ENCODE measurements around the gene HCRTR1. TPM values are rescaled to one million over a fixed set of nuclear protein-coding genes. Genes with fewer than 3 reads are reported as not detected.
"Not testable (repeated sequence)": the region's sequence is repeated elsewhere in the genome, so short reads cannot be mapped to it uniquely, and the experiment has no call there.

Gene HCRTR1
- total and polyA plus RNA-seq, 5 experiments from 2014 or later = not detected

DNA sequence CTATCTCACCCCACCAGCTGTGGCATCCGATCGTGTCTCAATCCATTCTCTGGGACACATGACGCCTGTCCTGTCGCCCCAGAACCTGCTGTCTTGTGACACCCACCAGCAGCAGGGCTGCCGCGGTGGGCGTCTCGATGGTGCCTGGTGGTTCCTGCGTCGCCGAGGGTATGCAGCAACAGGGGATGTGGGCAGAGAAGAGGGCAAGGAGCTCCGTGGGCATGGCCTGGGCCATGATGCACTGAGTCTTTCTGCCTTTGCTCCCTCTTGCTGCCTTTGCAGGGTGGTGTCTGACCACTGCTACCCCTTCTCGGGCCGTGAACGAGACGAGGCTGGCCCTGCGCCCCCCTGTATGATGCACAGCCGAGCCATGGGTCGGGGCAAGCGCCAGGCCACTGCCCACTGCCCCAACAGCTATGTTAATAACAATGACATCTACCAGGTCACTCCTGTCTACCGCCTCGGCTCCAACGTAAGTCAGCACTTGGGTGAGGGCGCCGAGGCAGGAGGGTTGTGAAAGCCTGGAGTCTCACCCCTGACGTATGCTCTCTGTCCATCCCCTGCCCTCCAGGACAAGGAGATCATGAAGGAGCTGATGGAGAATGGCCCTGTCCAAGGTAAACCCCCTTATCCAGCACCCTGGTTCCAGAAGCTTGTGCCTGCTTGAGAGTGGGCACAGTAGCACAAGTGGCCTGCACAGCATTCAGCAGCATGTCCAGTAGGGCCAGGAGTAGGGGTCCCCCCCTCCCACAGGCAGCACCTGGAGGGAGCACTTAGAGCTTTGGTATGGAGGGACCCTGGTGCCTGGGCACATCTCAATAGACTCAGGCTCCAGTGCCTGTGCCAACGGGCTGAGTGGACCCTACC lies 32.4 kb upstream of the HCRTR1 start:
- no peak for ATAC-seq
- POLR2A ChIA-PET = no interaction called here
- no peaks in the 10 kb centered on the region for H3K9me3 Mint-ChIP-seq
- H3K4me3 Mint-ChIP-seq = no peak overlapping the region
- no peaks in the 10 kb centered on the region for H3K36me3 Mint-ChIP-seq
- peak overlapping the region in 1 of 10 donors; percentile 27 for H3K27ac Mint-ChIP-seq
- DNase-seq = peak in 1 of 10 donors; percentile 14
- peaks cover 10 to 25% (median 10%) of the 10 kb centered on the region in 5 donors for H3K27me3 Mint-ChIP-seq
- H3K4me1 Mint-ChIP-seq = peaks cover 0 to 8% (median 2%) of the 10 kb centered on the region in 4 donors

DNA sequence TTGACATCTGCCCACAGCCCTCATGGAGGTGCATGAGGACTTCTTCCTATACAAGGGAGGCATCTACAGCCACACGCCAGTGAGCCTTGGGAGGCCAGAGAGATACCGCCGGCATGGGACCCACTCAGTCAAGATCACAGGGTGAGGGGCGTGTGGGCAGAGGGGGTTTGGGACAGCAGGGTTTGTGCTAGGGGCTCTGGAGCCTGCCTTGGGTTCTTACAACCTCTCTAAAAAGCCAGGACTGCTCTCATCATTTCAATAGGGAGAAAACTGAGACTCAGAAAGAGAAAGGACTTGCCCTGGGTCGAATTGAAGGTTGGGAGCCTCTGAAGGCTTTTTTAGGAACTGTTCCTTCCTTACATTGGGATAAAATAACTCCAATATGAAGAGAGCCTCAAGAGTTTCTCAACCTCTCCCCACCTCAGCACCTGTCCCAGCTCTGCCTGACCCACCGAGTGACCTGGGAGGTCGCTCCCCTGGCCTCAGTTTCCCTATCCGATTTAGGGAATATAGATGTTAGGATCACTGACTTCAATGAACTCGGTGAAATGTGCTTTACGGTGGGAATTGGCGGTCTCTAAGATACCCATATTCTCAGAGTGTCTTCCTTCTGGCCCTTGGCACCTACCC lies 31.6 kb upstream of the HCRTR1 start:
- H3K36me3 Mint-ChIP-seq = no peaks in the 10 kb centered on the region
- DNase-seq (peak in 1 of 10 donors; percentile 10), ATAC-seq (no peak)
- POLR2A ChIA-PET = no interaction called here
- peaks cover 11 to 25% (median 15%) of the 10 kb centered on the region in 5 donors for H3K27me3 Mint-ChIP-seq
- no peaks in the 10 kb centered on the region for H3K9me3 Mint-ChIP-seq
- peak overlapping the region in 1 of 10 donors; percentile 27 for H3K27ac Mint-ChIP-seq
- H3K4me3 Mint-ChIP-seq = no peak overlapping the region
- H3K4me1 Mint-ChIP-seq = peaks cover 0 to 8% (median 2%) of the 10 kb centered on the region in 4 donors

DNA sequence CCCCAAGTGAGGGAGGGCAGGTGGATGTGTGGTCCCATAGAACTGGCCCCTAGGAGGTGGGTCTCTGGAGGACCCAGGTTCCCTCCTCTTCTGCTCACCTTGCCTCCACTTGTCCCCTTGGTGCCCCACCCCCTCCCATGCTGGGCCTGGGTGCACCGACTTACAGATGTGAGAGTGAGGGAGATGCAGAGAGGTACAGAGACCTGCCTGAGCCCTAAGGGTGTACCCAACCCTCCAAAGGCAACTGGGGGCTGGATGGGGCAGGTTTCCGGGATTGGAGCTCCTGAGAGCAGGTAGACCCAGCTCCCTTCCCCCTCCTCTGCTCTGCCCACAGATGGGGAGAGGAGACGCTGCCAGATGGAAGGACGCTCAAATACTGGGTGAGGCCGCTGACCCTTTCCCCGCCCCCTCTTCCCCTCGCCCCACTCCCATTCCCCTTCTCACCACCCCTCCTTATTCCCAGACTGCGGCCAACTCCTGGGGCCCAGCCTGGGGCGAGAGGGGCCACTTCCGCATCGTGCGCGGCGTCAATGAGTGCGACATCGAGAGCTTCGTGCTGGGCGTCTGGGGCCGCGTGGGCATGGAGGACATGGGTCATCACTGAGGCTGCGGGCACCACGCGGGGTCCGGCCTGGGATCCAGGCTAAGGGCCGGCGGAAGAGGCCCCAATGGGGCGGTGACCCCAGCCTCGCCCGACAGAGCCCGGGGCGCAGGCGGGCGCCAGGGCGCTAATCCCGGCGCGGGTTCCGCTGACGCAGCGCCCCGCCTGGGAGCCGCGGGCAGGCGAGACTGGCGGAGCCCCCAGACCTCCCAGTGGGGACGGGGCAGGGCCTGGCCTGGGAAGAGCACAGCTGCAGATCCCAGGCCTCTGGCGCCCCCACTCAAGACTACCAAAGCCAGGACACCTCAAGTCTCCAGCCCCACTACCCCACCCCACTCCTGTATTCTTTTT lies 30.8 kb upstream of the HCRTR1 start:
- no peak overlapping the region for H3K27ac Mint-ChIP-seq
- H3K27me3 Mint-ChIP-seq = peaks cover 11 to 30% (median 22%) of the 10 kb centered on the region in 5 donors
- POLR2A ChIA-PET = no interaction called here
- DNase-seq = peak in 1 of 10 donors; percentile 14
- H3K4me1 Mint-ChIP-seq = peaks cover 0 to 8% (median 2%) of the 10 kb centered on the region in 4 donors
- no peaks in the 10 kb centered on the region for H3K9me3 Mint-ChIP-seq
- no peak overlapping the region for H3K4me3 Mint-ChIP-seq
- H3K36me3 Mint-ChIP-seq = no peaks in the 10 kb centered on the region
- no peak for ATAC-seq

DNA sequence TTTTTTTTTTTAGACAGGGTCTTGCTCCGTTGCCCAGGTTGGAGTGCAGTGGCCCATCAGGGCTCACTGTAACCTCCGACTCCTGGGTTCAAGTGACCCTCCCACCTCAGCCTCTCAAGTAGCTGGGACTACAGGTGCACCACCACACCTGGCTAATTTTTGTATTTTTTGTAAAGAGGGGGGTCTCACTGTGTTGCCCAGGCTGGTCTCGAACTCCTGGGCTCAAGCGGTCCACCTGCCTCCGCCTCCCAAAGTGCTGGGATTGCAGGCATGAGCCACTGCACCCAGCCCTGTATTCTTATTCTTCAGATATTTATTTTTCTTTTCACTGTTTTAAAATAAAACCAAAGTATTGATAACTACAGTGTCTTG lies 30.2 kb upstream of the HCRTR1 start:
- H3K4me3 Mint-ChIP-seq, H3K9me3 Mint-ChIP-seq, H3K27ac Mint-ChIP-seq, H3K4me1 Mint-ChIP-seq, DNase-seq, ATAC-seq, POLR2A ChIA-PET, H3K36me3 Mint-ChIP-seq: not testable (repeated sequence)
- H3K27me3 Mint-ChIP-seq = peaks cover 14 to 33% (median 25%) of the 10 kb centered on the region in 5 donors

DNA sequence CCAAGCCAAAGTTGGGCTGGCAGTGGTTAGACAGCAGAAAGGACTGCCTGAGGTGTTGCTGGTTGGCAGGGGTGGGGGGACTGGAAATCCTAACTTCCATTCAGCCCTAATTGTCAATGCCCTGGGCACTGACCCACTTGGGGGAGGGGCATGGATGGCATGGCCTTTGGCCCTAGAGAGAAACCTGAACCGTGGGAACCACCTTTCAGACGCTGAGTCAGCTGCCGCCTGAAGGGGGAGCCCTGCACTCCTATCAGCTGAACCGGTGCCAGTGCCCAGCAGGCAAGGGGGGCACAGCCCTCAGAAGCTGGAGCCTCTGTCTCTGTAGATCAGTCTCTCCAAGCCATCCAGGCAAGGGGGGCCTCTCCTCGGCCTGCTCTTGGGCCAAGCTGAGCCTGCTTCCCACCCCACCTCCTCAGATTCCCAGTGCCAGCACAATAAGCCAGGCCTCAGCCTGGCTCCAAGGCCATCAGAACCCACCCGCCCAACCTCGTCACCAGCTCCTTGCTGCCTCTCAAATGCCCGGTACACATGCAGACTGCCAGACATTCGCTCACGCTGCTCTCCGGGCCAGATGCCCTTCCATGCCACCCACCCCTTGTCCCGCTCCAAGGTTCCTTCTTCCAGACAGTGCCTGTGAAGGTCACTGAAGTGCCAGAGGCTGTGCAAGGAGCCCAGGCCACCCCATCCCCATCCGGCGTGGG lies 29.6 kb upstream of the HCRTR1 start:
- no peaks in the 10 kb centered on the region for H3K9me3 Mint-ChIP-seq
- peak in 5 of 10 donors; percentile 19 to 60 (median 35) for DNase-seq
- H3K4me3 Mint-ChIP-seq = peak overlapping the region in 1 of 10 donors; percentile 4
- H3K4me1 Mint-ChIP-seq = peaks cover 0 to 8% (median 2%) of the 10 kb centered on the region in 4 donors
- POLR2A ChIA-PET = no interaction called here
- H3K27me3 Mint-ChIP-seq = peaks cover 14 to 35% (median 25%) of the 10 kb centered on the region in 5 donors
- no peaks in the 10 kb centered on the region for H3K36me3 Mint-ChIP-seq
- peak; percentile 42 to 59 for ATAC-seq
- peak overlapping the region in 1 of 10 donors; percentile 44 for H3K27ac Mint-ChIP-seq

DNA sequence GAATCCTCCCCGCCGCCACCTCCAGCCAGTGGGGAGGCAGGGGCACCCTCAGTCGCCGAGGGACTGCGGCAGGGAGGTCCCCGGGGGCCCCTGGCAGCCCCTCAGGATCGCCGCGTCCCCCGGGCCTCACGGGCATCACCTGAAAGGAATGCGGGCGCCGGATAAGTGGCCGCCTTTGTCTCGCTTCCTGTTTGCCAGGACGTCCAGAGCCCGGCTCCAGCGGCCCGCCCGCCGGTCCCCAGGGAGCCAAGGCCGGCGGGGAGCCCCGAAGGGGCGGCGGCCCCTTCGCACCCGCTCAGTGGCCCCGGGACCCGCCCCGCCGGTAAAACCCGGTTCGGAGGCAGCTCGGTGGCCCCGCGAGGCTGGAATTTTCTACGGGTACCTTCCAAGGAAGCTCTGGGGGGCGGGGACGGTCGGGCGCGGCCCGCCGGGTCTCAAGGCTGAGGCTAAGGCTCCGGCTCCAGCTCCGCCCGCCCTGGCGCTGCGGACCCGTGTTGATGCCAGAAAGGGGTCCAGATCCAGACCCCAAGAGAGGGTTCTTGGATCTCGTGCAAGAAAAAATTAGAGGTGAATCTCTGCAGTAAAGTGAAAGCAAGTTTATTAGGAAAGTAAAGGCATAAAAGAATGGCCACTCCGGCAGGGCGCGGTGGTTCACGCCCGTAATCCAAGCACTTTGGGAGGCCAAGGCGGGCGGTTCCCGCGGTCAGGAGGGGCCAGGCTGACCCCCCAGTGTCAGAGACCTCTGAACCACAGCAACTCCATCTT lies 28.6 kb upstream of the HCRTR1 start:
- Mint-ChIP-seq H3K4me1 (peaks cover 0 to 8% (median 3%) of the 10 kb centered on the region in 4 donors), H3K36me3 (no peaks in the 10 kb centered on the region), H3K4me3 (peak overlapping the region in 1 of 10 donors; percentile 1), H3K27ac (no peak overlapping the region), H3K9me3 (no peaks in the 10 kb centered on the region), H3K27me3 (peaks cover 14 to 36% (median 25%) of the 10 kb centered on the region in 5 donors)
- ATAC-seq (no peak), DNase-seq (peak in 1 of 10 donors; percentile 41)
- POLR2A ChIA-PET = no interaction called here

DNA sequence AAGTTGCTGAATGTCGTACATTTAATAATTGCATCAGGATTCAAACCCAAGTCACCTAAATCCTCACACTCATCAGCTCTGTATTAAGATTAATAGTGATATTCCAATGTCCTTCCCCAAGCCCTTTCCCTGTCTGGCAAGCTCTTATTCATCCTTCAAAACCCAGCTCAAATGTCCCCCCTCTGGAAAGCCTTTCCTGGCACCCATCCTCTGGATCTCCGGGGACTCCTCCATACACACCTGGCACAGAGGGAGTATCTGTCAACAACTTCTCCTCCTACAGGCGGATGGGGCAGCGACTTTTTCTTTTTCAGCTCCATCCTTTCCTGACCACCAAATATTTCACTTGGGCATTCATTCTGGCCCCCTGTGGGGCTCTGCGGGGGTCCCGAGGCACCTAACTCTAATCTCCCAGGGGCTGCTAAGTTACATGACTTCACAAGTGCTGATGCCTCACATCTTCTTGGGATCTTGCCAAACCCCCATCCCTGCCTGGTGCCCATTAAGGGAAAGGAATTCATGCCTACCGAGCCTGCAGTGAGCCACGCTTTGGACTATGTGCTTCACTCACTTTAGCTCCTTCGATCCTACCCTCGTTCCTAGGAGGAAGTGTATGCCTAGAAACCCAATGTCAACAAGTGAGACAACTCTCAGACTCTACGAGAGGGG lies 25.9 kb upstream of the HCRTR1 start:
- peaks cover 19 to 35% (median 31%) of the 10 kb centered on the region in 5 donors for H3K27me3 Mint-ChIP-seq
- no peaks in the 10 kb centered on the region for H3K36me3 Mint-ChIP-seq
- DNase-seq (peak in 1 of 10 donors; percentile 40), ATAC-seq (no peak)
- H3K4me1 Mint-ChIP-seq = peaks cover 0 to 13% (median 3%) of the 10 kb centered on the region in 4 donors
- no peaks in the 10 kb centered on the region for H3K9me3 Mint-ChIP-seq
- no peak overlapping the region for H3K27ac Mint-ChIP-seq
- POLR2A ChIA-PET = no interaction called here
- H3K4me3 Mint-ChIP-seq = no peak overlapping the region

DNA sequence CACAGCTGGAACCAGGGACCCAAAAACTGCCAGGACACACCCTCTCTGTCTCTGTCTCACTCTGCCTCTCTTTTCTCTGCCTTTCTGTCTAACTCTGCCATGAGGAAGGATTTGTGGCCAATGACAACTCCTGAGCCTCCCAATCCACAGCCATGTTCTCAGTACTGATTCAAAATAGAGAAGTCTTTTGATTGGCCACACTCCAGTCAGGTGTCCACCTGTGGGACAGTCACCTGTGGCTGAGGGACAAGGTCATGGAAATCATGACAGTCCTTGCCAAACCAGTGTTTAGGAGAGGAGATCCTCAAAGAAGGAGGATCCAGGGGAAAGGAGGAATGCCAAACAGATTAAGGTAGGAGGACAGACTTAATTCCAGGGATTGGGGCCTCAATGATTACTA lies 25.4 kb upstream of the HCRTR1 start:
- peaks cover 19 to 35% (median 30%) of the 10 kb centered on the region in 5 donors for H3K27me3 Mint-ChIP-seq

DNA sequence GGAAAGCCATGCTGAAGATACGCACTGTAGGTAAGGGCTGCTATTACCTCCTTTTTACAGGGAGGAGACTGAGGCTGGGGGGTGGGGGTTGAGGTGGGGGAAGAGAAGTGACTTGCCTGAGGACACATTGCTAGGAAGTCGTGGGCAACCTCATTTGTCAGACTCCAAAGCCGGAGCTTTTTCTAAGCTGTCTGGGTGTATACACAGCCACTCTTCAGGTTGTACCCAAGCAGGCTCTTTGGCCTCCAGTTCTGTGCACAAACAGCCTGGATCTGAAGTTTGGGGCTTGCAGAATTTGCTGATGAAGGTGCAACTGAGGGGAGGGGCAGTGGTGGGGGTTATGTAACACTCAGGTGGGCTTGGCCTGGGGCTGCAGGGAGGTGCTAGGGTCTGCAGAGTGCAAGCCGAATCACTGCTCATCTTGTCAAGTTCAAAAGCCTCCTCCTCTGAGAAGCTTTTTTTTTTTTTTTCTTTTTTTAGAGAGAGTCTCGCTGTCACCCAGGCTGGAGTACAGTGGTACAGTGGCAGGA lies 24.3 kb upstream of the HCRTR1 start:
- no peaks in the 10 kb centered on the region for H3K36me3 Mint-ChIP-seq
- POLR2A ChIA-PET = no interaction called here
- H3K9me3 Mint-ChIP-seq = no peaks in the 10 kb centered on the region
- DNase-seq (peak in 1 of 10 donors; percentile 46), ATAC-seq (no peak)
- H3K27me3 Mint-ChIP-seq = peaks cover 13 to 27% (median 23%) of the 10 kb centered on the region in 5 donors
- H3K4me1 Mint-ChIP-seq = peaks cover 0 to 7% (median 3%) of the 10 kb centered on the region in 4 donors
- H3K27ac Mint-ChIP-seq = no peak overlapping the region
- no peak overlapping the region for H3K4me3 Mint-ChIP-seq

More for the DNA sequence above, 25.4 kb upstream of the HCRTR1 start:
- Mint-ChIP-seq H3K9me3 (no peaks in the 10 kb centered on the region), H3K27ac (no peak overlapping the region), H3K36me3 (no peaks in the 10 kb centered on the region), H3K4me1 (peaks cover 0 to 14% (median 3%) of the 10 kb centered on the region in 4 donors), H3K4me3 (no peak overlapping the region)
- POLR2A ChIA-PET = no interaction called here
- peak in 1 of 10 donors; percentile 32 for DNase-seq
- no peak for ATAC-seq

DNA sequence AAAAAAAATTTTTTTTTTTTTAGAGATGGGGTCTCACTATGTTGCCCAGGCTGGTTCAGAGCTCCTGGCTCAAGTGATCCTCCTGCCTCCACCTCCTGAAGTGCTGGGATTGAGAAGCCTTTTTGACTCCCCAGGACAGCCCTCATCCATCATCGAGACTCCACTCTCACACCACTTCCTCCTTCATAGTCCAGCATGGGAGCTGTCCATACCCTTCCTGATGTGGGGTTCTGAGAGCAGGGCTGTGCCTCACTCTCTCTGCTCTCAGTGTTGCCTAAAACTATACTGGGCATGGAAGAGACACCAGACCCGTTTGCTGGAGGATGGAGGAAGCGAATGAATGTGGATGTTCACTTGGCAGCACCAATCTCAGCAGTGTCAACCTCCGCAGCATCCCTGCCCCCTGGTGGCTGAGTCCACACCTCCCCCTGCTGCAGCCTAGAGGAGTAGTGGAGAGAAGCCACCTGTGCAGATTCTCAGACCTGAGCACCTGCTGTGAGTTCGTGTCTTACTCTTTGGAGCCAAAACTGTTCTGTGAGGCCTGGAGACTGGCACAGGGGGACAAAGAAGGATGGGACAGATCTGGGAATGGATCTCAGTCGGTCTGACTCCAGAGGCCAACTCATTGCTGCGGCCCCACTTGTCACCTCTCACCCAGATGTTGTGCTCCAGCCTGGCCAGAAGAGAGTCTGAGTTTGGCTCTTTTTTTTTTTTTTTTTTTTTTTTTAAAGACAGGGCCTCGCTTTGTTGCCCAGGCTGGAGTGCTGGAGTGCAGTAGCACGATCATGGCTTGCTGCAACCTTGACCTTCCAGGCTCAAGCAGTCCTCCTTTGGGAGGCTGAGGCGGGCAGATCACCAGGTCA lies 23.5 kb upstream of the HCRTR1 start:
- peaks cover 0 to 7% (median 3%) of the 10 kb centered on the region in 4 donors for H3K4me1 Mint-ChIP-seq
- POLR2A ChIA-PET = no interaction called here
- peak; percentile 80 to 86 for ATAC-seq

More for the DNA sequence above, 23.5 kb upstream of the HCRTR1 start:
- DNase-seq = peak; percentile 18 to 79 (median 49)
- Mint-ChIP-seq H3K36me3 (no peaks in the 10 kb centered on the region), H3K4me3 (no peak overlapping the region), H3K9me3 (no peaks in the 10 kb centered on the region), H3K27ac (no peak overlapping the region), H3K27me3 (peaks cover 12 to 25% (median 21%) of the 10 kb centered on the region in 5 donors)
